GM19467 (cell line): ENCODE data around the gene RNF135.
"Not testable (repeated sequence)": the region's sequence is repeated elsewhere in the genome, so short reads cannot be mapped to it uniquely, and the experiment has no call there.

ENCODE experiments used
- ATAC-seq: cut with Tn5 transposase; IDR thresholded peaks from one replicate; pipeline ENCODE4 v1.9.1; 2021; ENCODE audit warnings: mild to moderate bottlenecking, moderate library complexity; ENCODE audit not compliant: unreplicated experiment

The RNF135 gene

GRCh38 chr17:30997270-30997669 is 26.4 kb downstream of the RNF135 start:
- ATAC-seq = no peak

- no peak for ATAC-seq
Observed at GRCh38 chr17:30997842-30998241, 27.0 kb downstream of the RNF135 start.

- ATAC-seq = no peak
Observed at GRCh38 chr17:31002047-31002446, 31.2 kb downstream of the RNF135 start.

DNA sequence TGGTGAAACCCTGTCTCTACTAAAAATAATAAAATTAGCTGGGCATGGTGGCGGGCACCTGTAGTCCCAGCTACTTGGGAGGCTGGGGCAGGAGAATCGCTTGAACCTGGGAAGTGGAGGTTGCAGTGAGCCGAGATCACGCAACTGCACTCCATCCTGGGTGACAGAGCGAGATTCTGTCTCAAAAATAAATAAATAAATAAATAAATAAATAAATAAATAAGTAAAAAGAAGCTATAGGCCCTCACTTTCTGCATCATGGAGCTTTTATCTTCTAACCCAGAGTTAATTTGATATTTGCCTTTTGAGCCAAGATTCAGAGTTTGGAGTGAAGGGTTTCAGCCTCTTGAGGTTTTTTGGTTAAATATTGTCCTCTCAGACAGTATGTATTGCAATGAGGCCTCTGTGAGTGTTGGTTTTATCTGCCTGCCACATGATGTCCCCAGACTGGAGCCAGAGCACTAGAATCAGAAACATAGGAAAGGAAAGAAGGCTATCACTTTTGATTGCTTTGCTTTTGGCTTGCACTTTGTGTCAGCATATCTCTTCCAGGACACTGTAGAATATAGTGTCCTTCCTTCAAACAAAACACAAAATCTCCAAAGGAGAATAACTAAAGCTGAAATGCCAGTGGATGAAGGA is 32.5 kb downstream of the RNF135 start:
- no peak for ATAC-seq

- ATAC-seq = no peak
Observed at GRCh38 chr17:31004160-31004559, 33.3 kb downstream of the RNF135 start.

- ATAC-seq = no peak
Observed at GRCh38 chr17:31007695-31008373, 37.0 kb downstream of the RNF135 start.

DNA sequence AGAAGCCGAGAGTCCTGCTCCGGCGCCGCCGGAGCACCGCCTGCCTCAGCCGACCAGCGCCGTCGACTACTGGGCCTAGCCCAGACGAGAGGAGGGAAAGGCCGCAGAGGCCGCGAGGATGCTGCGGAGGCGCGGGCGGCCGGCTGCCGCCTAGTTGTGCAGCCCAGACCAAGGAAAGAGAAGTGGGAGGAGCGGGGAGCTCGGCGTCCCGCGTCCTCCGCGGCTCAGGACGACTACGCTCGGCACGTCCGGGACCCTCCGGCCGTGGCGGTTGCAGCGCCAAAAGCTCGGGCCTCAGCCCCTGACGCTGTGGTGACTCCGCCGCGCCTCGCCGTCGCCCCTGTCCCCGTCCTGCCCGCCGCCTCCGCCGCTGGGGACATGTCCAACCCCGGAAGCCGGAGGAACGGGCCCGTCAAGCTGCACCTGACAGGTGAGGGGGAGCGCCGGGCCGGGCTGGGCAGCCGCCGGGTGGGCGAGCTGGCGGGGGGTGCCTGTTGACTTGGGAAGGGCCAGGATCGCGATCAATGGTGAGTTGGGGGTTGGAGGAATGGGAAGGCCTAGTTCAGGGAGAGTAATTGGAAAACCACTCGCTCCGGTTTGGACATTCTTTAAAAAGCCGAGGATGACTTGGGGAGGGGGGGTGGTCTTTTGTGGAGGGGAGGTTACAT is 37.7 kb downstream of the RNF135 start:
- ATAC-seq = peak; percentile 54

DNA sequence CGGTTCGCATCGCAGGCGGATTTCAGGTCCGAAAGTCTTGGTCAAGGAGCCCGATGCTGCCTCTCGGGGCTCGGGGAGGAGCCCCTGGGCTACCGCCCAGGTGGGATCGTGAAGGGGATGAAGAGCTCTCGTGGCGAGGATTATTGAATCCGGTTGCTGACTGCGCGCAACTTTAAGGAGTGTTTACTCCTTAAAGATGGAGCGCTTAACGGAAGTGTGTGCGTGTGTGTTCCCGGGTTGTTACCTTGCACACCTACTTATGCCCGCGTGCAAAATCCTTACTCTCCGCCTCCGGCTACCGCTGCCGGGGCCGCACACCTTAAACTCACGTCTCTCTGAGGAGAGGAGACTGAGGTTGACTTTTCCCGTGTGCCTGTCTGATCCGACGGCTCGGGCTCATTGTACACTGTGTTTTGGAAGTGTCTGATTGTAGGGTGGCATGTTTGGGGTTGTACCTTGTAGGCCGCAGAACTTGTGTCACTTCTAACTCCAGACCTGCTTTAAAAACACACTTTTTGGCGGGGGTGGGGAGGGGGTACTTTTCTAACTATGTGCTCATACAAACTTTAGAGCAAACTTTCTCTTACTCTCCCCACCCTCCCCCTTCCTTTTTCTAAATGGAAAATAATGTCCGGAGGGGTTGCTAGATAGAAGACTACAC is 38.3 kb downstream of the RNF135 start:
- not testable (repeated sequence) for ATAC-seq

GRCh38 chr17:31010014-31010413 is 39.2 kb downstream of the RNF135 start:
- ATAC-seq = not testable (repeated sequence)

DNA sequence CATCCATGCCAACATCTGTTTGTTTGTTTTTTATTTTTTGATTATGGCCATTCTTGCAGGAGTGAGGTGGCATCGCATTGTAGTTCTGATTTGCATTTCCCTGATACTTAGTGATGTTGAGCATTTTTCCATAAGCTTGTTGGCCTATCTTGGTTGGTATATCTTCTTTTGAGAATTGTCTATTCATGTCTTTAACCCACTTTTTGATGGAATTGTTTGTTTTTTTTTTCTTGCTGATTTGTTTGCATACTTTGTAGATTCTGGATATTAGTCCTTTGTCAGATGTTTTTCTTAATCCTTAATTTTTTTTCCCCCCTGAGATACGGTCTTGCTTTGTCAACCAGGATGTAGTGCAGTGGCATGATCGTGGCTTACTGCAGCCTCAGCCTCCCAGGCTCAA is 43.0 kb downstream of the RNF135 start:
- no peak for ATAC-seq

GRCh38 chr17:31015639-31016038 is 44.8 kb downstream of the RNF135 start:
- ATAC-seq = no peak

- no peak for ATAC-seq
Observed at GRCh38 chr17:31019004-31019403, 48.2 kb downstream of the RNF135 start.

- not testable (repeated sequence) for ATAC-seq
Observed at GRCh38 chr17:31023171-31023570, 52.3 kb downstream of the RNF135 start.

DNA sequence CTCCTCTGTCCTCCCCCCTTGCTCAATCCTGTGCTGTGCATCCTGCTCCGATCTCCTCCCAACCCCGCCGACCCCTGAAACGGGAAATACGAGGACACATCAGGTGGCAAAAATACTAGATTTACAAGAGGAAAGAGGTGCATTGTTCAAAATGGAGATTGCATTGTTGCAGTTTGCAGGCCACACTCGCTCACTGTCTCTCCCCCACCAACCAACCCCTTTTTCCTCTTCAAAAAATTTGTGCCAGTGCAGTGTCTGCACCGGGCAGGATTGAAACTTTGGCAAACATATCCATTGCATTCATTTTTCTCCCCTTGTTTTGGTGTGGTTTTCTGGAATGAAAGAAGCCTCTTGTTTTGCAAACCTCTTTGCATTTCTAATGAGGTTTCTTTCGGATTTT is 61.0 kb downstream of the RNF135 start:
- ATAC-seq = no peak

- ATAC-seq = not testable (repeated sequence)
Observed at GRCh38 chr17:31035611-31036010, 64.8 kb downstream of the RNF135 start.

- ATAC-seq = not testable (repeated sequence)
Observed at GRCh38 chr17:31040837-31041236, 70.0 kb downstream of the RNF135 start.

GRCh38 chr17:31042378-31042777 is 71.5 kb downstream of the RNF135 start:
- ATAC-seq = not testable (repeated sequence)

- ATAC-seq = not testable (repeated sequence)
Observed at GRCh38 chr17:31046856-31047425, 76.1 kb downstream of the RNF135 start.

GRCh38 chr17:31048142-31048541 is 77.3 kb downstream of the RNF135 start:
- no peak for ATAC-seq

GRCh38 chr17:31048780-31049179 is 77.9 kb downstream of the RNF135 start:
- ATAC-seq = no peak
